Right lobe of liver (tissue), 4 donors: ENCODE results near the gene CPB2.

Source experiments
- CTCF ChIP-seq, 4 donors: fragments of 200-600 bp in 3 of 4; fragments of 450-650 bp in 1 of 4; IDR thresholded peaks; one replicate each; pipeline versions ENCODE4 v1.5.1 to v1.8.0; 2016 to 2022; ENCODE audit warnings: antibody characterized with exemption in 4 of 4, mild to moderate bottlenecking in 2 of 4
- POLR2A ChIP-seq: fragments of 450-650 bp; IDR thresholded peaks from one replicate; pipeline ENCODE4 v1.6.1; 2017; ENCODE audit warnings: antibody characterized with exemption, mild to moderate bottlenecking
- donor health status: DM: no; HTN: no; CAD: no.
- donor health status: DM: no; HTN: no; CAD: no.
- donor health status: DM: no; HTN: yes; CAD: no.

GRCh38 chr13:46051968-46052318, 52.9 kb downstream of the CPB2 start:
- TF ChIP-seq CTCF (IDR thresholded peaks at IDR 0.05) (no peak), POLR2A (no peak)
